ENCODE measurements around the gene HAL. TPM values are rescaled to one million over a fixed set of nuclear protein-coding genes. Genes with fewer than 3 reads are reported as not detected.

Gene HAL
- total and polyA plus RNA-seq, 2 of the 13 experiments (the other 11 are each of a cell fraction or from before 2014, with no cell fraction given) = 0.89 to 37.8 TPM

GRCh38 chr12:95966287-95966870 lies 29.8 kb downstream of the HAL start (continued):
- TF ChIP-seq POGZ (CRISPR knock-in tag; IDR thresholded peaks at IDR 0.05) (peak; percentile 74), RCOR2 (CRISPR knock-in tag; IDR thresholded peaks at IDR 0.05) (peak; percentile 64; the same call in 1 of the 2 replicates), ARID2 (CRISPR knock-in tag; IDR thresholded peaks at IDR 0.05; ENCODE audit: borderline replicate concordance) (no peak), ZNF350 (CRISPR knock-in tag; IDR thresholded peaks at IDR 0.05; ENCODE audit: borderline replicate concordance, low read depth) (peak; percentile 50; the same call in 1 of the 2 replicates), ZNF749 (CRISPR knock-in tag; IDR thresholded peaks at IDR 0.05; ENCODE audit: borderline replicate concordance) (0 out of 2 replicates have a peak, but pooled peaks have one; percentile 22), FOSL2 (CRISPR knock-in tag; IDR thresholded peaks at IDR 0.05) (peak; percentile 68), POLR2G (IDR thresholded peaks at IDR 0.05; ENCODE audit: low read depth, low read length) (0 out of 2 replicates have a peak, but pooled peaks have one; percentile 28), HMGXB4 (CRISPR knock-in tag; IDR thresholded peaks at IDR 0.05; ENCODE audit: borderline replicate concordance in 1 of 2, low read depth in 1 of 2) (peak; percentile 31 to 35; a peak in 2 of 4 replicates), ZSCAN22 (CRISPR knock-in tag; IDR thresholded peaks at IDR 0.05) (no peak), TBL1XR1 (IDR thresholded peaks at IDR 0.05; ENCODE audit: borderline replicate concordance, low read length, partially characterized antibody) (no peak), ZNF788 (CRISPR knock-in tag; IDR thresholded peaks at IDR 0.05; ENCODE audit: borderline replicate concordance) (peak; percentile 62; the same call in 1 of the 2 replicates), ZNF841 (CRISPR knock-in tag; IDR thresholded peaks at IDR 0.05; ENCODE audit: borderline replicate concordance) (no peak), NCOR1 (IDR thresholded peaks at IDR 0.05; ENCODE audit: borderline replicate concordance, low read length) (peak; percentile 67; the same call in 1 of the 2 replicates), MIER3 (CRISPR knock-in tag; IDR thresholded peaks at IDR 0.05; ENCODE audit: borderline replicate concordance) (peak; percentile 62; the same call in 1 of the 2 replicates), SP1 (IDR thresholded peaks at IDR 0.05) (no peak), SP1 (CRISPR knock-in tag; IDR thresholded peaks at IDR 0.05) (0 out of 2 replicates have a peak, but pooled peaks have one; percentile 24), MXI1 (IDR thresholded peaks at IDR 0.05; ENCODE audit: borderline replicate concordance, low read depth, low read length) (peak; percentile 27; the same call in 1 of the 3 replicates), NFE2L1 (CRISPR knock-in tag; IDR thresholded peaks at IDR 0.05; ENCODE audit: borderline replicate concordance) (no peak), PAXIP1 (CRISPR knock-in tag; conservative IDR thresholded peaks at IDR 0.05) (peak; percentile 89), BCL6 (CRISPR knock-in tag; IDR thresholded peaks at IDR 0.05) (peak; percentile 88), ZNF264 (CRISPR knock-in tag; IDR thresholded peaks at IDR 0.05) (0 out of 2 replicates have a peak, but pooled peaks have one; percentile 26)
- TF ChIP-seq, protein P1, sequence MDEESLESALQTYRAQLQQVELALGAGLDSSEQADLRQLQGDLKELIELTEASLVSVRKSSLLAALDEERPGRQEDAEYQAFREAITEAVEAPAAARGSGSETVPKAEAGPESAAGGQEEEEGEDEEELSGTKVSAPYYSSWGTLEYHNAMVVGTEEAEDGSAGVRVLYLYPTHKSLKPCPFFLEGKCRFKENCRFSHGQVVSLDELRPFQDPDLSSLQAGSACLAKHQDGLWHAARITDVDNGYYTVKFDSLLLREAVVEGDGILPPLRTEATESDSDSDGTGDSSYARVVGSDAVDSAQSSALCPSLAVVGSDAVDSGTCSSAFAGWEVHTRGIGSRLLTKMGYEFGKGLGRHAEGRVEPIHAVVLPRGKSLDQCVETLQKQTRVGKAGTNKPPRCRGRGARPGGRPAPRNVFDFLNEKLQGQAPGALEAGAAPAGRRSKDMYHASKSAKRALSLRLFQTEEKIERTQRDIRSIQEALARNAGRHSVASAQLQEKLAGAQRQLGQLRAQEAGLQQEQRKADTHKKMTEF (CRISPR knock-in tag; IDR thresholded peaks at IDR 0.05) = peak; percentile 61
